ENCODE data around the gene LINGO1. TPM values are rescaled to one million over a fixed set of nuclear protein-coding genes. Genes with fewer than 3 reads are reported as not detected.

LINGO1 gene
- total and polyA plus RNA-seq, 2 donors (not counting 1 experiment from before 2014, with no cell fraction given) = not detected

DNA sequence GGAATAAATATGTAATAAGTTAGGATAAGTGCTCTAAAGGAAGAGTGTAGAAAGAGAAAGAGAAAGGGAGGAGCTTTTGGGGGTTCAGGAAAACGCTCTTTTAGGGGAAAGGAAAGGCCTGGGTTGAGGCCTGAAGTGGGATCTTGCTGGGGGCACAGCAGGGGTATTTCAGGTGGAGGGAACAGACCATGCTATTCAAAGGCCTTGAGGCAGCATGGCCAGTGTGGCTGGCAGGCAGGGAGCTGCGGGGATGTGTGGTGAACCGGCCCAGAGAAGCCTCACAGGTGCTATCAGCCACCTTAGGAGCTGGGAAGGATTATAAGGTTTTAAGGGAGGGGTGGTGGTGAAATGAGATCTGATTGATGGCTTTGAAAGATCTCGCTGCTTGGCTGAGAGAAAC, 66.6 kb downstream of the LINGO1 start:
- Mint-ChIP-seq H3K27me3 (peaks cover 7% of the 10 kb centered on the region), H3K4me3 (no peak overlapping the region), H3K27ac (no peak overlapping the region), H3K4me1 (peaks cover 4% of the 10 kb centered on the region), H3K9me3 (ENCODE audit: insufficient read depth) (no peaks in the 10 kb centered on the region)
- Histone ChIP-seq H3K27me3 (replicated peaks in 1 of 4; ENCODE audit: control extremely low read depth in 1 of 4, control insufficient read depth in 3 of 4, insufficient read depth in 4 of 4, low read length in 3 of 4) (no peaks in the 10 kb centered on the region), H3K27ac (ENCODE audit: low read length in 2 of 2) (no peak overlapping the region), H4K20me1 (ENCODE audit: control insufficient read depth, insufficient read depth, low read length, poor library complexity, severe bottlenecking) (no peaks in the 10 kb centered on the region), H2AFZ (ENCODE audit: insufficient read depth, low read depth, low read length, poor library complexity, severe bottlenecking) (no peak overlapping the region), H3K4me1 (ENCODE audit: control insufficient read depth in 2 of 2, insufficient read depth in 2 of 2, low read length in 2 of 2) (peaks cover 0 to 6% of the 10 kb centered on the region in 2 donors), H3K9me3 (ENCODE audit: control extremely low read depth in 1 of 3, control insufficient read depth in 2 of 3, insufficient read depth in 1 of 3, low read length in 2 of 3) (peaks cover 0 to 12% (median 0%) of the 10 kb centered on the region in 3 donors), H3K9ac (ENCODE audit: low read length) (no peak overlapping the region), H3K79me2 (ENCODE audit: control insufficient read depth, insufficient read depth, low read length) (no peaks in the 10 kb centered on the region), H3K4me3 (ENCODE audit: control extremely low read depth in 1 of 5, extremely low read depth in 1 of 5, insufficient read depth in 1 of 5, low read depth in 2 of 5, low read length in 4 of 5) (no peak overlapping the region), H3K36me3 (replicated peaks in 1 of 2; ENCODE audit: control extremely low read depth in 1 of 2, control insufficient read depth in 1 of 2, extremely low read depth in 1 of 2, insufficient read depth in 2 of 2, low read length in 1 of 2) (no peaks in the 10 kb centered on the region), H3K4me2 (replicated peaks; ENCODE audit: low read depth, low read length, poor library complexity, severe bottlenecking) (no peak overlapping the region)
- TF ChIP-seq CTCF (IDR thresholded peaks at IDR 0.05) (no peak), EZH2 (IDR thresholded peaks at IDR 0.05; ENCODE audit: borderline replicate concordance, insufficient read depth, low read depth, low read length, poor library complexity, severe bottlenecking) (no peak)
- DNase-seq (no peak), ATAC-seq (ENCODE audit: low read depth) (no peak)
- WGBS (ENCODE audit: insufficient coverage) = 89% methylated on average over 4 of the region's 4 CpGs
- ChIA-PET CTCF (no interaction called here), POLR2A (no interaction called here)
- intact Hi-C loops (cut with micrococcal nuclease) = no loop called here

- H3K4me2 ChIP-seq (replicated peaks; ENCODE audit: low read depth, low read length, poor library complexity, severe bottlenecking) = no peak overlapping the region
- no peak overlapping the region for H3K4me3 ChIP-seq (ENCODE audit: control extremely low read depth in 1 of 5, extremely low read depth in 1 of 5, insufficient read depth in 1 of 5, low read depth in 2 of 5, low read length in 4 of 5)
- Mint-ChIP-seq H3K4me3 (no peak overlapping the region), H3K9me3 (ENCODE audit: insufficient read depth) (no peaks in the 10 kb centered on the region), H3K4me1 (peaks cover 4% of the 10 kb centered on the region), H3K27ac (no peak overlapping the region), H3K27me3 (peaks cover 13% of the 10 kb centered on the region)
- no peak for DNase-seq
- POLR2A ChIA-PET = no interaction called here
- H4K20me1 ChIP-seq (ENCODE audit: control insufficient read depth, insufficient read depth, low read length, poor library complexity, severe bottlenecking) = no peaks in the 10 kb centered on the region
- H3K9me3 ChIP-seq (ENCODE audit: control extremely low read depth in 1 of 3, control insufficient read depth in 2 of 3, insufficient read depth in 1 of 3, low read length in 2 of 3) = peaks cover 0 to 12% (median 0%) of the 10 kb centered on the region in 3 donors
- WGBS (ENCODE audit: insufficient coverage) = 96% methylated on average over 24 of the region's 25 CpGs
- H3K9ac ChIP-seq (ENCODE audit: low read length) = no peak overlapping the region
- peaks cover 0 to 3% (median 0%) of the 10 kb centered on the region in 4 experiments for H3K27me3 ChIP-seq (replicated peaks in 1 of 4; ENCODE audit: control extremely low read depth in 1 of 4, control insufficient read depth in 3 of 4, insufficient read depth in 4 of 4, low read length in 3 of 4)
- no peaks in the 10 kb centered on the region for H3K79me2 ChIP-seq (ENCODE audit: control insufficient read depth, insufficient read depth, low read length)
- TF ChIP-seq EZH2 (IDR thresholded peaks at IDR 0.05; ENCODE audit: borderline replicate concordance, insufficient read depth, low read depth, low read length, poor library complexity, severe bottlenecking) = no peak
- TF ChIP-seq CTCF (IDR thresholded peaks at IDR 0.05) = no peak
- intact Hi-C loops (cut with micrococcal nuclease) = no loop called here
- peaks cover 0 to 6% of the 10 kb centered on the region in 2 donors for H3K4me1 ChIP-seq (ENCODE audit: control insufficient read depth in 2 of 2, insufficient read depth in 2 of 2, low read length in 2 of 2)
- no peaks in the 10 kb centered on the region for H3K36me3 ChIP-seq (replicated peaks in 1 of 2; ENCODE audit: control extremely low read depth in 1 of 2, control insufficient read depth in 1 of 2, extremely low read depth in 1 of 2, insufficient read depth in 2 of 2, low read length in 1 of 2)
- no peak for ATAC-seq (ENCODE audit: low read depth)
- CTCF ChIA-PET = no interaction called here
- H2AFZ ChIP-seq (ENCODE audit: insufficient read depth, low read depth, low read length, poor library complexity, severe bottlenecking) = no peak overlapping the region
- H3K27ac ChIP-seq (ENCODE audit: low read length in 2 of 2) = no peak overlapping the region
These were observed 67.3 kb downstream of the LINGO1 start for GRCh38 chr15:77565378-77565915.

Data from B cell (primary cell).